HG03558 (cell line): ENCODE results near the gene WNK2.

Experiments used
- ATAC-seq: cut with Tn5 transposase; IDR thresholded peaks from one replicate; pipeline ENCODE4 v1.9.1; 2021; ENCODE audit warnings: moderate number of reproducible peaks; ENCODE audit not compliant: unreplicated experiment; ENCODE audit errors: extremely low read depth

The WNK2 gene

GRCh38 chr9:93210974-93211653 is 27.2 kb downstream of the WNK2 start:
- ATAC-seq: no peak

DNA sequence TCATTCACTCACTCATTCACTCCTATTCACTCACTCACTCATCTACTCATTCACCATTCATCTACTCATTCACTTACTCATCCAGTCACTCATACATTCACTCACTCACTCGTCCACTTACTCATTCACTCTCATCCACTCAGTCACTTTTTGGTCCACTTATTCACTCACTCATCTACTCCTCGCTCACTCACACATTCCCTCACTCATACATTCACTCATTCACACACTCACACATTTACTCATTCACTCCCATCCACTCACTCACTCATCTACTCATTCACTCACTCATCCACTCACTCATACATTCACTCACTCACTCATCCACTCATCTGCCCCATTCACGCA is 27.7 kb downstream of the WNK2 start:
- no peak for ATAC-seq

- no peak for ATAC-seq
Observed at GRCh38 chr9:93212409-93212808, 28.5 kb downstream of the WNK2 start.

DNA sequence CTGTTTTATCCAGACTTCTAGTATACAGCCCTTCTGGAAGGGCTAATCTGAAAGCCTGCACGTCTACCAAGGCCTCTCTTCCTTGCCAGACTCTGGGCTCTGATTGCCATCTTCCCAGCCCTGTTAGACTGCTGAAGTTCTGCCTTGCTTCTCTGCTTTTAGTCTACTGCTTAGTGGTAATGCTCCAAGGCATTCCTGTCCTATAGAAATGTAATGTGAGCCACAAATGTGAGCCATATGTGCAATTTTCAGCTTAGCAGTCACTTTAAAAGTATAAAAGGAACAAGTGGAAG is 32.1 kb downstream of the WNK2 start:
- ATAC-seq: no peak

- ATAC-seq: no peak
Observed at GRCh38 chr9:93217706-93218105, 33.8 kb downstream of the WNK2 start.

- no peak for ATAC-seq
Observed at GRCh38 chr9:93218161-93218560, 34.2 kb downstream of the WNK2 start.

GRCh38 chr9:93218671-93219420 is 34.9 kb downstream of the WNK2 start:
- ATAC-seq: no peak

GRCh38 chr9:93219692-93220091 is 35.8 kb downstream of the WNK2 start:
- ATAC-seq: no peak

GRCh38 chr9:93220627-93221026 is 36.7 kb downstream of the WNK2 start:
- ATAC-seq: no peak

- no peak for ATAC-seq
Observed at GRCh38 chr9:93221044-93221443, 37.1 kb downstream of the WNK2 start.

DNA sequence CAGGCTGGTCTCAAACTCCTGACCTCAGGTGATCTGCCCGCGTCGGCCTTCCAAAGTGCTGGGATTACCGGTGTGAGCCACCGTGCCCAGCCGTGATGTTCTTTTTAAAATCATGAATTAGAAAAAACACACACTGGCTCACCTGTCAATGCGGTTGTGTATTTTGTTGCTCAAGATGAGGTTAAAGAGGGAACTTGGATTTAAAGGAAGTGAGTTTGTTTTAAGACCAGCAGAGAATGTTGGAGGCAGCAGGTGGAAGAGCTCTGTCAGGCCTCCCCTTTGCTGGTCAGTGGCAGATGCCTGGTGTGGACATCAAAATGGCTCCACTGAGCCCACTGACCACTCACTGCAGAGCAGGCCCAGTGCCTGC is 38.9 kb downstream of the WNK2 start:
- no peak for ATAC-seq

DNA sequence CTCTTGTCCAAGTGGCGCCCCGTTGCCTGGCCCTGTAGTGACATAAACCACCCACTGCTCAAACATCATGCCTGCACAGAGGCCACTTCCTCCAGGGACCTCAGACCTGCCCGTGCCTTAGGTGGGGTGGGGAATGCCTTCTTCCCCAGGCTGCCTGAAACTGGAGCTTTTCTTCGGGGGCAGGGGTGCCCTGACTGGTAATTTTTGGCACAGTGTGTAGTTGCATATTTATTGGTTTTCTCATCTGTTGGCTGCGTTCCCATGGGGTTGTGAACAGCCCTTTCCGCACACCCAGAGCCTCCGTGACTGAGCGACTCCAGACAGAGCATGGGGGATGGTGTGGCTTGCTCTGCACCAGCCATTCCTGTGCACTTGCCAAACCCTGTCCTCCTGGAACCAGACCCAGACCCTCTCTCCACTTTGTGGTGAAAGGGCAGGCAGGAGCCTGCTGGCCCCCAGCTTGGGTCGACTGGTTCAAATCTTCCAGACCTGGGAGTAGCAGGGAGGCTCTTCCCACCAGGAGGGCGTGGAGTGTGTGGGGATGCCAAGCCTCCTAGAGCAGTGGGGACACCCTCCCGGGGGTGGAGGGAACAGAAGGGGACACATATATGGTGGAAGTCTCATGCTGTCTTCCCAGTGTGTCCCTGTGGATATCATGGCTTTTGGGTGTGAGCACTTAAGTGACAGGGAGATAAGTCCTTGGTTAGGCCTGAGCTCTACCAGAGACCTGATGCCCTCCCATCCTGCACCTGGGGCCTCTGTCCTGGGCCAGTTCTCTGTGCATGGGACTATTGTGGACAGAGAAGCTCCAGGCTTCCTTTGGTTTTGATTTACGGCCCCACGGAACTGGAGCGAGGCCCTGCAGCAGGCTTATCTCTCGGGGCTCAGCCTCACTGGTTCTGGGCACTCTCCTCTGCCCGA is 39.6 kb downstream of the WNK2 start:
- no peak for ATAC-seq

- ATAC-seq: no peak
Observed at GRCh38 chr9:93224591-93224990, 40.7 kb downstream of the WNK2 start.

GRCh38 chr9:93225417-93225816 is 41.5 kb downstream of the WNK2 start:
- ATAC-seq: no peak

GRCh38 chr9:93225892-93226291 is 42.0 kb downstream of the WNK2 start:
- no peak for ATAC-seq

DNA sequence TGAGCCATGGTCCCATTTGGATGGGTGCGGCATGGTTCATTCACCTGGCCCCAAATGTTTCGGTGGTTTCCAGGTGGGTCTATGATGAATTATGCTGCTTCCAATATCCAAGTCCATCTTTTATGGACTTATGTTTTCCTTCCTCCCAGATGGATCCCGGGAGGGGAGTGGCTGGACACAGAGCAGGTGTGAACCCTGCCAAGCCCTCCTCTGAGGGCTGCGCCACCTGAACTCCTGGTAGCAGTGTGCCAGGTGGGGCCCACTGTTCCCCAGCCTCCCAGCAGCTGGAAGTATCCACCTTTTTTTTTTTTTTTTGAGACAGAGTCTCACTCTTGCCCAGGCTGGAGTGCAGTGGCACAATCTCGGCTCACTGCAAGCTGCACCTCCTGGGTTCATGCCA is 42.9 kb downstream of the WNK2 start:
- ATAC-seq: no peak

DNA sequence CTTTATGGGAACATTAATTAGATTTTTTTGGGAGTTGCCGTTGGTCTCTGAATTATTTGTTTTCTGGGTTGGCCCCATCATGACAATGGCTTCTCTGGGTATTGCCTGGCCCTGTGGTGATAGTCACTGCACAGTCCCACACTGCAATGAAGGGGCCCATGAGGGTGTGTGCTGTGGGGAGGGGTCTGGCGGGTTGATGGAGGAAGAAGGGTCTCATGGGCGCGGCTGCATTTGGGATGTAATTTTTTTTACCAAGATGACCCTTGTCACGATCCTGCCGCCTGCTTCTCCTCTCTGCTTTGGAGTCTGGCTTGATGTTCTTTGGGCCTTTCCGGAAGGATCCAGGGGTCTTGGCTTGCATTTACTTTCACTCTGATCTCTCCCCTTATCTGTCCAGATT is 44.1 kb downstream of the WNK2 start:
- no peak for ATAC-seq

GRCh38 chr9:93228453-93228852 is 44.5 kb downstream of the WNK2 start:
- no peak for ATAC-seq

DNA sequence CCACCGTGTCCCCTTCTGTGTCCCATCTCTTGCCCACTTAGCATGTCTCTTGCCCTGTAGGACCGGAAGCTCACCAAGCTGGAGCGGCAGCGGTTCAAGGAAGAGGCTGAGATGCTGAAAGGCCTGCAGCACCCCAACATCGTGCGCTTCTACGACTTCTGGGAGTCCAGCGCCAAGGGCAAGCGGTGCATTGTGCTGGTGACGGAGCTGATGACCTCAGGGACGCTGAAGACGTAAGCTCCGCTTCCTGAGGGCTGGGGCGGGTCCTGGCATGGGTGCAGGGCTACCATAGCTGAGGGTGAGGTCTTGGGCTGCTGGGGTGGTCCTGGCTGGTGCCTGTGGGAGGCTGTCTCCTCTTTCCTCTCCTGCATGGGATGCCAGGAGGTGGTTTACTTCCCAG is 45.7 kb downstream of the WNK2 start:
- no peak for ATAC-seq

DNA sequence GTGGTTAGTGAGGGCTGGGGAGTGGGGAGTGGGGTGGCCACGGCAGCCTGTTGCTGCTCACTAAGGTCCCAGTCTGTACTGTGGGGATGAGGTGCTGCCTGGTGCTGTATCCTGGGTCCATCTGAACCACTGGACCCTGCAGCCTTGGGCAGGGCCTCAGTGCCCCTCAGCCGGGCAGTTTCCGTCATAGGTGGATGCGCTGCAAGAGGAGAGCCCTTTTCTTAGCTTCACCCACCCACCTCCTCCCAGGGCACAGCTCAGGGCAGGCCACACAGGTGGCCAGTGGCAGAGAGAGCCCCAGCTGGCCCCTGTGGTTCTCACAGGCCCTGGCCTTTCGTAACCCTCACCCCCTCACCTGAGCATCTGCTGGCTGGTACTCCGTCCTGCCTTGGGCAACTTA is 46.2 kb downstream of the WNK2 start:
- no peak for ATAC-seq

DNA sequence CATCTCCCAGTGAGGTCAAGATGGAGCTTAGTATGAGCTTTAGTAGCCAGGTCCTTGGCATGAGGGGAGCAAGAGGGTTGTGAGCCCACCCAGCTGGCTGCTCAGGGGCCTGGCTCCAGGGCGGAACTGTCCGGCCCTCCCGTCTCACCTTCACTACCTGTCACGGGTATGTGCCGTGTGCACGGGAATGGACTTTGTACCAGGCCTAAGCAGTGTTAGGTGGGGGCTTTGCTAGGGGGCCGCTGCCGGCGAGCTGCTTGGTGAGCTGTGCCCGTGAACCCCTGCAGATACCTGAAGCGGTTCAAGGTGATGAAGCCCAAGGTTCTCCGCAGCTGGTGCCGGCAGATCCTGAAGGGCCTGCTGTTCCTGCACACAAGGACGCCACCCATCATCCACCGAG is 46.7 kb downstream of the WNK2 start:
- ATAC-seq: no peak
